Activated CD4-positive, alpha-beta memory T cell treated with anti-CD3 and anti-CD28 coated beads for 36 hours (primary cell): ENCODE data around the gene PPFIA4. TPM values are rescaled to one million over a fixed set of nuclear protein-coding genes. Genes with fewer than 3 reads are reported as not detected.

Source experiments
- CTCF ChIA-PET: fragments of 350-600 bp; sonication (Branson Sonifier 250); formaldehyde crosslinking; loops from one replicate; lab custom pipeline; 2021; ENCODE audit warnings: antibody characterized with exemption, inconsistent platforms; lab: Charles Lee
- POLR2A ChIA-PET: fragments of 350-600 bp; sonication (Branson Sonifier 250); formaldehyde crosslinking; loops from one replicate; lab custom pipeline; 2021; ENCODE audit warnings: antibody characterized with exemption; lab: Charles Lee
- DNase-seq: peaks from one replicate; pipeline ENCODE4 v3.0.0-alpha.2; 2020
- H3K27ac Mint-ChIP-seq: one replicate; pipeline ENCODE4 v1.8.0; 2021; ENCODE audit warnings: mixed read lengths
- H3K27me3 Mint-ChIP-seq: one replicate; pipeline ENCODE4 v1.8.0; 2021; ENCODE audit warnings: mixed read lengths
- H3K36me3 Mint-ChIP-seq: one replicate; pipeline ENCODE4 v1.8.0; 2021; ENCODE audit warnings: mixed read lengths
- H3K4me1 Mint-ChIP-seq: one replicate; pipeline ENCODE4 v1.8.0; 2021; ENCODE audit warnings: low read depth, mixed read lengths
- H3K4me3 Mint-ChIP-seq: one replicate; pipeline ENCODE4 v1.8.0; 2021; ENCODE audit warnings: mild to moderate bottlenecking, mixed read lengths
- H3K9me3 Mint-ChIP-seq: one replicate; pipeline ENCODE4 v1.8.0; 2021; ENCODE audit warnings: mixed read lengths
- intact Hi-C: fragments of 100-400 bp; cut with micrococcal nuclease; formaldehyde crosslinking; loops from one replicate; pipeline ENCODE4 v1.15.1; 2023
- total RNA-seq, 2 experiments: library from RNA; stranded (reverse); gene quantifications; one replicate each; pipeline ENCODE4 v1.2.3, GENCODE V29; 2021

PPFIA4 gene
- total RNA-seq, 2 experiments from 2014 or later = 16.7 to 21.4 TPM

GRCh38 chr1:203117611-203118575 is 91.6 kb downstream of the PPFIA4 start:
- peak; percentile 58 for DNase-seq
- no peaks in the 10 kb centered on the region for H3K36me3 Mint-ChIP-seq
- H3K4me1 Mint-ChIP-seq = peaks cover 4% of the 10 kb centered on the region
- no peak overlapping the region for H3K4me3 Mint-ChIP-seq
- H3K27me3 Mint-ChIP-seq = peaks cover 35% of the 10 kb centered on the region
- H3K27ac Mint-ChIP-seq = no peak overlapping the region
- H3K9me3 Mint-ChIP-seq = no peaks in the 10 kb centered on the region
- intact Hi-C loops = loop anchor here (2.0 to 5.0 kb wide), 2 partner anchors 54 to 99 kb away; no protein-coding TSS in a partner anchor
- CTCF ChIA-PET = interaction anchor here (0.6 to 2.5 kb wide), 7 partner anchors 8 to 149 kb away, joined by 3 to 18 read pairs (median 5); no protein-coding TSS in a partner anchor
- POLR2A ChIA-PET = no interaction called here

- CTCF ChIA-PET = interaction anchor here (0.7 to 1.0 kb wide), 3 partner anchors 47 to 80 kb away, joined by 3 to 4 read pairs (median 3); no protein-coding TSS in a partner anchor
- no peak for DNase-seq
- POLR2A ChIA-PET = no interaction called here
- H3K27me3 Mint-ChIP-seq = peaks cover 52% of the 10 kb centered on the region
- no peaks in the 10 kb centered on the region for H3K36me3 Mint-ChIP-seq
- H3K9me3 Mint-ChIP-seq = no peaks in the 10 kb centered on the region
- intact Hi-C loops = no loop called here
- H3K4me1 Mint-ChIP-seq = peaks cover 4% of the 10 kb centered on the region
- H3K27ac Mint-ChIP-seq = no peak overlapping the region
- no peak overlapping the region for H3K4me3 Mint-ChIP-seq
These were observed 94.2 kb downstream of the PPFIA4 start for GRCh38 chr1:203120325-203121153.

- Mint-ChIP-seq H3K27me3 (peaks cover 58% of the 10 kb centered on the region), H3K9me3 (no peaks in the 10 kb centered on the region), H3K27ac (no peak overlapping the region), H3K36me3 (no peaks in the 10 kb centered on the region), H3K4me3 (no peak overlapping the region), H3K4me1 (peaks cover 4% of the 10 kb centered on the region)
- DNase-seq = no peak
- intact Hi-C loops = no loop called here
- ChIA-PET POLR2A (no interaction called here), CTCF (interaction anchor here (0.7 kb wide), 1 partner anchor 81 kb away, joined by 3 read pairs; no protein-coding TSS in a partner anchor)
These were observed 95.1 kb downstream of the PPFIA4 start for GRCh38 chr1:203121186-203122015.

GRCh38 chr1:203122159-203122558 is 95.9 kb downstream of the PPFIA4 start:
- Mint-ChIP-seq H3K27ac (no peak overlapping the region), H3K4me3 (no peak overlapping the region), H3K27me3 (peaks cover 62% of the 10 kb centered on the region), H3K9me3 (no peaks in the 10 kb centered on the region), H3K36me3 (no peaks in the 10 kb centered on the region), H3K4me1 (peaks cover 7% of the 10 kb centered on the region)
- no peak for DNase-seq
- ChIA-PET POLR2A (interaction anchor here (0.6 kb wide), 1 partner anchor 99 kb away, joined by 4 read pairs; no protein-coding TSS in a partner anchor), CTCF (no interaction called here)
- intact Hi-C loops = no loop called here

GRCh38 chr1:203124011-203124410 is 97.7 kb downstream of the PPFIA4 start:
- intact Hi-C loops = no loop called here
- Mint-ChIP-seq H3K36me3 (no peaks in the 10 kb centered on the region), H3K9me3 (no peaks in the 10 kb centered on the region), H3K27ac (no peak overlapping the region), H3K4me3 (no peak overlapping the region), H3K27me3 (peaks cover 65% of the 10 kb centered on the region), H3K4me1 (peaks cover 14% of the 10 kb centered on the region)
- peak; percentile 1 for DNase-seq
- ChIA-PET POLR2A (no interaction called here), CTCF (no interaction called here)

GRCh38 chr1:203124546-203125317 is 98.4 kb downstream of the PPFIA4 start:
- ChIA-PET CTCF (no interaction called here), POLR2A (no interaction called here)
- Mint-ChIP-seq H3K4me3 (no peak overlapping the region), H3K27me3 (peaks cover 66% of the 10 kb centered on the region), H3K9me3 (no peaks in the 10 kb centered on the region), H3K36me3 (no peaks in the 10 kb centered on the region), H3K27ac (no peak overlapping the region), H3K4me1 (peaks cover 14% of the 10 kb centered on the region)
- DNase-seq = peak; percentile 1
- intact Hi-C loops = no loop called here

- intact Hi-C loops = no loop called here
- Mint-ChIP-seq H3K4me1 (peaks cover 14% of the 10 kb centered on the region), H3K27ac (no peak overlapping the region), H3K36me3 (no peaks in the 10 kb centered on the region), H3K4me3 (no peak overlapping the region), H3K27me3 (peaks cover 56% of the 10 kb centered on the region), H3K9me3 (no peaks in the 10 kb centered on the region)
- ChIA-PET CTCF (interaction anchor here (1.0 to 1.1 kb wide), 3 partner anchors 8 to 90 kb away, joined by 3 read pairs; no protein-coding TSS in a partner anchor), POLR2A (no interaction called here)
- no peak for DNase-seq
These were observed 100.0 kb downstream of the PPFIA4 start for GRCh38 chr1:203126151-203126865.

- Mint-ChIP-seq H3K9me3 (no peaks in the 10 kb centered on the region), H3K4me1 (peaks cover 11% of the 10 kb centered on the region), H3K36me3 (no peaks in the 10 kb centered on the region), H3K27me3 (peaks cover 52% of the 10 kb centered on the region), H3K4me3 (no peak overlapping the region), H3K27ac (no peak overlapping the region)
- peak; percentile 1 for DNase-seq
- intact Hi-C loops = no loop called here
- ChIA-PET CTCF (interaction anchor here (0.9 to 1.1 kb wide), 3 partner anchors 9 to 88 kb away, joined by 3 read pairs; no protein-coding TSS in a partner anchor), POLR2A (interaction anchor here (0.6 kb wide), 1 partner anchor 213 kb away, joined by 3 read pairs; no protein-coding TSS in a partner anchor)
These were observed 100.8 kb downstream of the PPFIA4 start for GRCh38 chr1:203126866-203127665.

- Mint-ChIP-seq H3K9me3 (no peaks in the 10 kb centered on the region), H3K27ac (no peak within 1 kb of the TSS), H3K4me1 (peaks cover 11% of the 10 kb centered on the region), H3K36me3 (no peaks in the 10 kb centered on the region), H3K4me3 (no peak within 1 kb of the TSS), H3K27me3 (peaks cover 50% of the 10 kb centered on the region)
- peak; percentile 9 for DNase-seq
- intact Hi-C loops = no loop called here
- ChIA-PET POLR2A (interaction anchor here (0.6 kb wide), 1 partner anchor 212 kb away, joined by 3 read pairs; no protein-coding TSS in a partner anchor), CTCF (interaction anchor here (0.9 to 1.8 kb wide), 4 partner anchors 44 to 88 kb away, joined by 3 to 4 read pairs (median 3); no protein-coding TSS in a partner anchor)
These were observed 101.6 kb downstream of the PPFIA4 start, which contains the start of gene ADORA1 for GRCh38 chr1:203127666-203128430. Gene ADORA1 (plus strand): TSS chr1:203127726. CDS start chr1:203128842, 1,116 bp downstream.
